ENCODE measurements around the gene KIAA1586.

DNA sequence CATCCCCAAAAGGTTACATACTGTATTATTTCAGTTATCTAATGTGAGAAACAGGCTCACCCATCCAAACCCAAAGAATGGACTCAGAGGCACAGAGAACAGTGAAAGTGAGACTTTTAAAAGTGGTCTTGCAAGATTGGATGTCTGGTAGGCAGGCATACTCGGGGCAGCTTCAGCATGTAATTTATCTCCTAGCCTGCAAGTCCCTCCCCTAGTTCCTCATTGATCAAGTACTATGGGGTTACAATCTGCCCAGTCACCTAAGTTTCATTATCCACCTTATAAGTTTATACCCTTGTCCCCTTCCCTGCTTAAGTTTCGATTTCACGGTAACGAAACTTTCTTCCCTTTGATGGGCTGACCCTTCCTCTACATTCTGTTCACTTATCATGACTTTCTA is 22.7 kb downstream of the KIAA1586 start:
- TF ChIP-seq, protein P1, sequence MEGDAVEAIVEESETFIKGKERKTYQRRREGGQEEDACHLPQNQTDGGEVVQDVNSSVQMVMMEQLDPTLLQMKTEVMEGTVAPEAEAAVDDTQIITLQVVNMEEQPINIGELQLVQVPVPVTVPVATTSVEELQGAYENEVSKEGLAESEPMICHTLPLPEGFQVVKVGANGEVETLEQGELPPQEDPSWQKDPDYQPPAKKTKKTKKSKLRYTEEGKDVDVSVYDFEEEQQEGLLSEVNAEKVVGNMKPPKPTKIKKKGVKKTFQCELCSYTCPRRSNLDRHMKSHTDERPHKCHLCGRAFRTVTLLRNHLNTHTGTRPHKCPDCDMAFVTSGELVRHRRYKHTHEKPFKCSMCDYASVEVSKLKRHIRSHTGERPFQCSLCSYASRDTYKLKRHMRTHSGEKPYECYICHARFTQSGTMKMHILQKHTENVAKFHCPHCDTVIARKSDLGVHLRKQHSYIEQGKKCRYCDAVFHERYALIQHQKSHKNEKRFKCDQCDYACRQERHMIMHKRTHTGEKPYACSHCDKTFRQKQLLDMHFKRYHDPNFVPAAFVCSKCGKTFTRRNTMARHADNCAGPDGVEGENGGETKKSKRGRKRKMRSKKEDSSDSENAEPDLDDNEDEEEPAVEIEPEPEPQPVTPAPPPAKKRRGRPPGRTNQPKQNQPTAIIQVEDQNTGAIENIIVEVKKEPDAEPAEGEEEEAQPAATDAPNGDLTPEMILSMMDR (IDR thresholded peaks at IDR 0.05): no peak
- no peak for TF ChIP-seq POLR2A (IDR thresholded peaks at IDR 0.05)

All from adrenal gland (tissue), 5 donors.